Stimulated activated CD4-positive, alpha-beta T cell treated with anti-CD3 and anti-CD28 coated beads, Interleukin-4, amount 100 ng/mL, for 4 hours (primary cell): Measurements from ENCODE around the gene GPHN.

Experiments used
- DNase-seq, 2 experiments: peaks; one replicate each; pipeline ENCODE4 v3.0.0-alpha.2; 2020

The GPHN gene

GRCh38 chr14:66507722-66508546 lies at the start of gene GPHN:
Gene GPHN (plus strand): TSS chr14:66508147.
- DNase-seq = peak; percentile 84 to 89

- no peak for DNase-seq
These were observed 48.3 kb upstream of the GPHN start for GRCh38 chr14:66459603-66460002.

- no peak for DNase-seq
These were observed 43.7 kb upstream of the GPHN start for GRCh38 chr14:66464261-66464660.

GRCh38 chr14:66468778-66469367 lies 39.1 kb upstream of the GPHN start:
- DNase-seq = no peak

- DNase-seq = no peak
These were observed 36.4 kb upstream of the GPHN start for GRCh38 chr14:66471584-66471983.

GRCh38 chr14:66472251-66472650 lies 35.7 kb upstream of the GPHN start:
- DNase-seq = no peak

- DNase-seq = no peak
These were observed 34.7 kb upstream of the GPHN start for GRCh38 chr14:66473223-66473622.

GRCh38 chr14:66476964-66477363 lies 31.0 kb upstream of the GPHN start:
- DNase-seq = no peak

GRCh38 chr14:66477567-66477966 lies 30.4 kb upstream of the GPHN start:
- DNase-seq = no peak

- DNase-seq = no peak
These were observed 25.1 kb upstream of the GPHN start for GRCh38 chr14:66482873-66483272.

- DNase-seq = no peak
These were observed 24.6 kb upstream of the GPHN start for GRCh38 chr14:66483322-66483721.

GRCh38 chr14:66485029-66485428 lies 22.9 kb upstream of the GPHN start:
- no peak for DNase-seq

- no peak for DNase-seq
These were observed 22.0 kb upstream of the GPHN start, which contains the start of gene CCDC196 for GRCh38 chr14:66485910-66486421. Gene CCDC196 (plus strand): TSS chr14:66486371. CDS start chr14:66486503, 132 bp downstream.

- no peak for DNase-seq
These were observed 20.8 kb upstream of the GPHN start for GRCh38 chr14:66487164-66487563.

GRCh38 chr14:66490143-66491111 lies 17.5 kb upstream of the GPHN start:
- no peak for DNase-seq

GRCh38 chr14:66493750-66494149 lies 14.2 kb upstream of the GPHN start:
- no peak for DNase-seq

- DNase-seq = peak in 1 of 2 experiments; percentile 24
These were observed 12.5 kb upstream of the GPHN start for GRCh38 chr14:66495218-66496098.

- no peak for DNase-seq
These were observed 11.6 kb upstream of the GPHN start for GRCh38 chr14:66496188-66496807.

GRCh38 chr14:66496911-66497310 lies 11.0 kb upstream of the GPHN start:
- DNase-seq = no peak

GRCh38 chr14:66498311-66498710 lies 9.6 kb upstream of the GPHN start:
- no peak for DNase-seq

- DNase-seq = no peak
These were observed 6.4 kb upstream of the GPHN start for GRCh38 chr14:66501592-66501991.
